Stimulated activated CD4-positive, alpha-beta T cell treated with anti-CD3 and anti-CD28 coated beads, Interleukin-1b, Interleukin-23, amount 100 ng/mL, for 48 hours (primary cell): ENCODE data around the gene STRIP2.
"Not testable (repeated sequence)": the region's sequence is repeated elsewhere in the genome, so short reads cannot be mapped to it uniquely, and the experiment has no call there.

Experiments
- DNase-seq: peaks from one replicate; pipeline ENCODE4 v3.0.0-alpha.2; 2020

Gene STRIP2

DNA sequence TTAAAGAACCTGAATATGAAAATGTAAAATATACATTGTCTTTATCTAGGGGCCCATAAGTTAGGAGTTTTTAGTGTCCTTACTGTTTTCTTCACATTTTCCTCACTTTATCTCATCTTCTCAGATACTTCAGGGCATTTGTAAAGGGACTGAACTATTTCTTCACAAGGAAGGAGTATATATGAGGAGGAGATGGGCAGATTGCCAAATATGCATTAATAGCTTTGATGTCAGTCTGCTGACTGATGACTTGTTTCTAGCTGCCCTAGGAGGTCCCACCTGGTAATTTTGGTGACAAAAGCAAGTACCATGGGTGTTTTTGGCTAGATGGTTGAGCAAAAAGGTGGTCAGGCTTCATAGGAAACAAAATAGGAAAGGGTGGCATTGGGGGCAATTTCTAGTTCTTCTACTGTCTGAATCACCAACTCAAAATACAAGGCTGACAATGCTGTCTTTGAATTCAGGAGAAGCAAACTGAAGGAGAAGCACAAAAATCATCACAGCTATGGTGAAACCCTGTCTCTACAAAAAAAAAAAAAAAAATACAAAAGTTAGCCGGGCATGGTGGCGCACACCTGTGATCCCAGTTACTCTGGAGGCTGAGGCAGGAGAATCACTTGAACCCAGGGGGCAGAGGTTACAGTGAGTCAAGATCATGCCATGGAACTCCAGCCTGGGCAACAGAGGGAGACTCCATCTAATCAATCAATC, 10.4 kb upstream of the STRIP2 start:
- no peak for DNase-seq

DNA sequence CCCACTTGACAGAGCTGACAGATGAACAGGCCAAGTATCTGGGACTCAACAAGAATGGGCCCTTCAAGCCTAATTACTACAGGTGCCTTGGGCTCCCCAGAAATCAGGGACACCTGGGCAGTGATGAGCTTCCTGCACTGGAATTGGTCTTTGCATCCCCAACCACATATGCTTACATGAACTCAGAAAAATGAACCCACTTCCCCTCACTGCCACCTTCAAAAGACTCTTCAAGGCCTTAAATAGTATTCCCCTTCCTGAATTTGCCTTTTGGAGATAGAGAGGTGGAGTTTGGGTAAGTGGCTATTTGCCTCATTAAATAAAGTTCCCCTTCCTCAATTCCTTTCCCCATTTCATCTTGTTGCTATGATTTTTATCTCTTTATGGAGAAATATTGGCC, 7.8 kb upstream of the STRIP2 start:
- DNase-seq = no peak

DNA sequence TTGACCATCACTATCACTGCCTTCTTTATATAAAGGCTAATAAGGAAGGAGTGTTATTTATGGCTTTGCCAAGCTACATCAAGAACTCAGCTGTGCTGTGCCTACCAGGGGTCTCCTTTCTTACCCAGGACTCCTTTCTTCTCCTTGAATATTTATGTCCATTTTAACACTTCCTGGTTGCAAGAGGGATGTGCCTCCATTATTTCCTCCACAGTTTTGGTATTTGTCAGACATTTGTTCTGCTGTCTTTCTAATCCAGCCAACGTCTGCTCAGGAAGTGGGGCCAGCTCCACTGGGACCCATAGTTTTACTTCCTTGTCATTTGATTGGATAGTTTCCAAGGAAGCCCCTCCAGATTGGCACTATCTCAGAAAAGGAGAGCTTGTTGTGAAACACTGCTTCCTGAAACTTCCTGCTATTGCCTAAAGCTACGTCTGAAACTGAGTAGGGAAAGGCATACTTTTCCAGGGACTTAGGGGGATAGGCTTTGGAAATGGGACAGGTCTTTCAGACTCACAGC, 6.6 kb upstream of the STRIP2 start:
- no peak for DNase-seq

DNA sequence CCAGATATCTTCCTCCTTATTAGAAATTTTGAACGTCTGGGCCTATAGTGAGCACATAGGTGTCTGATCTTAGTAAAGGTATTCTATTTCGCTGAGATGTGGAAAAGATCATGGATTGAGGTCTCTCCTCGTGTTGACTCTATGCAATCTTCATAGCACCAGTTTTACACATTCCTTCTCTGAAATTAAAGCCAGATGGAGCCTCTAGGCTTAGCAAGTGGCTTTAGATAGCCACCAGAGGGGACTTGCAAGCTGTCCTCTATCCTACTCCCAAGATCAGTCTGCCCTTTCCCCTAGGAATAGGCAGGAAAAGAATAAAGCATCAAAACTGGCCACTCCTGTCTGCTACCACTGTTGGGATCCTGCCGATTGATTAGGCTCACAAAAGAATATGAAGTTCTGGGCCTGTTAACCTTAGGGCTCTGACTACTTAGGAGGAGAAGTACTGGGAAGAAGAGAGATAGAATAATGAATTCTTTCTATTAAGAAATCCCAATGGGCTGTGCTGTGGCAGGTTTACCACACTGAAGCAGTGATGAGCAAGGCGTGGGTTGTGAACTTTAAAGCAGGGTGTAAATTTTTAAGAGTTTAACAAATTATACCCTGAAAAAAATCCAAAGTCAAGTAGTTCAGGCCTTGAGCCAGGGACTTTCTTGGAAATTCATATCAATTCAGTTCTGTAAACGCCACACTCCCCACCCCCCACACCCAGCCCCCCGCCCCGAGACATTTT, 2.2 kb upstream of the STRIP2 start:
- no peak for DNase-seq

DNA sequence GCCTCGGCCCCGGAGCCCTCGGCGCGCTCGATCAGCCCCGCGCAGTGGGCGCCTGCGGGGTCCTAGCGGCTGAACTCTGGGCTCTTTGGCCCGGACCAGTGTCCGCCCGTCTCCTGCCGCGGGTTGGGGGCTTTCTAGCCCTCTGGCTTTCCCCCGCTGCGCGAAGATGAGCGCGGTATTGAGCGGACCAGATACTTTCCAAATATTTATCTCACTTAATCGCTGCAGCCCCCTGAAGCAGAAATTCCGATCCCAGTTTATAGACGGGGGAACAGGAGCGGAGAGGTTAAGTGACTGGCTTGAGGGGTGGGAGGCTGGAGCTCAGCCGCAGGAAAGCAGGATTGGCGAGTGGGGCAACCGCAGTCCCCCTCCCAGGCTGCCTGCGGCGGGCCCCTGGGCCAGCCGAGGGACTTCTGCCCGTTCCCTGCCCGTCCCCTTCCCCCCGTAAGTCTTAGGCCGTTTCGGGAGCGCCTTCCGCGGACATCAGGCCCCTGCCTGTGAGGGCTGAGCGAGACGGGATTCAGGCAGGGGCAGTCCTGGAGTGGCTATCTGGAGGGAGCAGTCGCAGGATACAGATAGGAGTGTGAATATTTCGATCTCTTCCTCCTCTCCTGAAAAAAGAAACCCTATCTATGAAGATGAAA, 565 bp downstream of the STRIP2 start:
- no peak for DNase-seq

DNA sequence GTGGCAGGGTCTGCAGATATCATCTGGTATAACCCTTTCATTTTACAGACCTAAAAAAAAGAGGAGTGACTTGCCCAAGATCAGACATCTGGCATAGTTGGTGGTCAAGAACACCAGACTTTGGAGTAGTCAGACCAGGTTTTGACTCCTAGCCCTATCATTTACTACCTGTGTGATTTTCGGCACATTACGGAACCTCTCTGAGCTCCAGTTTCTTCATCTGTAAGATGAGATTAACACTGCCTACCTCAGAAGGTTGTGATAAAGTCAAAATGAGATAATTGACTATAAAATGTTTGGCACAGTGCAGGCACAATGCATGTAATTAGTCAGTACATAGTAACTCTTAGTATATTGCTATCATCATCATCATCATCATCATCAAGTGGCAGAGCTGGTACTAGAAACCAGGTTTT, 1.2 kb downstream of the STRIP2 start:
- DNase-seq = no peak

DNA sequence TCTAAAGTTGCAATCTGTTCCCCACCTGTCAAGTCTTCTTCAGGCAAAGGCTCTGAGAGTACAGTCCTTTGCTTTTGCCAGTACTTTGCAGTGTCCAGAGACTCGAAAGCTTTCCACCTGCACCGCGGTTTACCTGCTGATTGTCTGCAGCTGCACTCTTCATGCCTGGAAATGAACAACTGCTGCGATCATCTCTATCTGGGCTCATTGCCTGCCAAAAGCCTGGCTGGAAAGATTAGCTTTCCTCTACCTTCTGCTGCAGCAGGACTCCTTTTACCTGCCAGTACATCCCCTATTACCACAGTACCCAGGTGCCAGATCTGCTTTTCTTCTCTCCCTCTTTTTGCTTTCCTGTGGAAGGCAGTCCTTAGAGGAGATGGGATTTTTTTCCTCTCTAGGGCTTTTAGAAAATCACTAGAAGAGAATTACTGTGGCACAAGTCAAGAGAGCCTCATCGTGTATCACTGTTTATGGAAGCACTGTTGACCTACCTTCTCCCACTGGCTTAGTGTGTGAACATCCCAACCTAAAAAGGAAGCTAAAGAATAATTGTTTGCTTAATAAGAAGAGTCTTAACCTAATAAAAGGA, 2.2 kb downstream of the STRIP2 start:
- DNase-seq = no peak

DNA sequence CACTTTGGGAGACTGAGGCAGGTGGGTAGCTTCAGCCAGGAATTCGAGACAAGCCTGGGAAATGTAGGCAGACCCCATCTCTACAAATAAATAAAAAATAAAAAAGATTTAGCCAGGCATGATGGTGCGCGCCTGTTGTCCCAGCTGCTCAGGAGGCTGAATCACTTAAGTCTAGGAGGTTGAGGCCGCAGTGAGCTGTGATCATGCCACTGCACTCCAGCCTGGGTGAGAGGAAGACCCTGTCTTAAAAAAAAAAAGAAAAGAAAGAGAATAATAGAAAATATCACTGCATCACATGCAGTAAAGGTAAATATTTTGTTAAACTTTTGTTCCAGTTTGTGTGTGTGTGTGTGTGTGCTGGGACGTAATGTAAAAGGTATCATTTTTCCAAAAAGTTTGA, 3.0 kb downstream of the STRIP2 start:
- no peak for DNase-seq

DNA sequence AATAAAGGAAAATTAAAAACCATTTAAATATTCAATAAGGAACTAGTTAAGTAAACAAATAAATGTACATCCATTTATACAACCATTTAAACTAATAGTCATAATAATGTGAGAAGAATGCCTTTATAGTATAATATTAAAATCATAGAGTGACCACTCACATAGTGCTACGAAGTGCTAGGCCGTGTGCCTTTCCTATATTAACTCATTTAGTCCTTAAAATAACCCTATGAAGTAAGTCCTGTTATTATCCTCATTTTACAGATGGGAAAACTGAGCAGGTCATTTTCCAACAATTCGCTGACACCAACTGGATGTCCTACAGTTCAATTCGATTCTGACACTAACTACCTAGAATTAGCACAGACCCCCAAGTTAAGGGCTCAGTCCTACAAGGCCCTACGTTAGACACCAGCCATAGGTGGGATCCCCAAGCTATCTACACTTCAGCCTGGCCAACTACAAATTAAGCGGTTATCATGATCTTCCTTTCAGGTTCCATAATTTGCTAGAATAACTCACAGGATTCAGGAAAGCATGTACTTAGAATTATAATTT, 4.1 kb downstream of the STRIP2 start:
- DNase-seq = no peak

DNA sequence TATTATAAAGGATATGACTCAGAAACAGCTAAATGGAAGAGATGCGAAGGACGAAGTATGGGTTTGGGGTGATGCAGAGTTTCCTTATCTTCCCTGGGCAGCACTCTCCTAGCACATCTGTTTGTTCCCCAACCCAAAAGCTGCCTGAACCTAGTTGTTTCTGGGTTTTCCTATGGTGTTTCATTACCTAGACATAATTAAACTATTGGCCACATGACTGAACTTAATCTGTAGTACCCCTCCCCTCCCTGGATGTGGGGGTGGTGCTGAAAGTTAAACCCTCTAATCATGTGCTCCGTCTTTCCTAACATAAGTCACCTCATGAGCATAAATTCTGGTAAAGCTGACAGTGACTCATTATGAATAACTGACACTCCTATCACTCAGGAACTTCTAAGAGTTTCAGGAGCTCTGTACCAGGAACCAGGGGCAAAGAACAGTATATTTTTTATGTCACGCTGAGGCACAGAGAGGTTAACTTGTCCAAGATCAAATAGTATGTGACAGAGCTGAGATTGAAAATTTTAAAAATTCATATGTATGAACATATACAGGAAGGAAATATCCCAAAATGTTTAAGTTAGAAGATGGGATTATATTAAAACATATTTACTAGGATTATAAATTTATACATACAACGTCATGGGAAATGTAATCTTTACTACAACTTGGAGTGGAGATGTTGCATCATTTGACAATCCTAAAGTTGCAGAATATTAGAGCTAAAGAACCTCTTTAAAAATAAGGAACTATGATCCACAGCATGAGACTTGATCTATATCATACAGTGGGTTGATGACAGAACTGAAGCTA, 4.8 kb downstream of the STRIP2 start:
- peak; percentile 79 for DNase-seq

DNA sequence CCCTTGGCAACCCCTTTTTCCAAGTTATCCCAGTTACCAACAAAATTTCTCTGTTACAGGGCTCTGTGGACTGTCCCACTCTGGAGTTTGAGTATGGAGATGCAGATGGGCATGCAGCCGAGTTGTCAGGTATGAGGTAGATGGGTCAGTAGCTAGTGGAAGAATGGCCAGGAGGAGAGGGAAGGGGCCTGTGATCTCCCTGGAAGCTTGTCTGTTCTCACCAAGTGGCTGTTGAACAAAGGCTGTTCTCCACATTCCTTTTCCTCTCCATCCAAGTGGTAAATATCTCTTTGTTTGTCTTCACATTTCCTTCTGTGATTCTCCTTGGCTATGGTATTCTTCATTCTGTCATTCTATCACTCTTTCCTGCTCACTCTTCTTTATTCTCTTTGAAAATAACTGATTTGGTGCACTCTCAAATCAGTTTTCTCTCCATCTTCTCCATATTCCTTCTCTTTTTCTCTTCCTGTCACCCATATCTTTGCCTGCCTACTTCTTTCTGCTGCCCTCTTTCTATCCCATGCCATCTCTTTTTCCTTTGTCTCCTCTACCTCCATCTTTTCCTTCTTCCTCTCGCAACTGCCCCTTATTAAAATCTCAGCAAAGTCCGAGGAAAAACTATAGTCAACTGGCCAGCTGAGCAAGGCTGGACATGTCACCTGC, 5.9 kb downstream of the STRIP2 start:
- no peak for DNase-seq

DNA sequence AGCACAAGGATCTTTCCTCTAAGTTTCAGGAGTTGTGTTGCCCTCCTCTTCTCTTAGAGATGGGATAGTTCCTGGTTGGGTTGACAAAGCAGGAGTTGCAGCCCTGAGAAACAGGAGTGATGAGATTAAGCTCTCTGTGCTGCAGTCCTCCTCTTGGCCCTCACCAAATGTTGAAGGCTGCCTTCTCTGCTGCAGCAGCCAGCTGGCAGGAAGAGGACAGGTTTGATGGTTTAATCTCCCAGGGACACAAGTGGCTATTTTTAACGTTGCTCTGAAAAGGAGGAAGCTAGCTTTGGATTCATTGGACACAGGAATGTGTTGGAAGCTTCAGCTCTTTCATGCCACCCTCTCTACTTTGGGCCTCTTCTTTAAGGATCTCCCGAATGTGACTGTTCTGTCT, 9.4 kb downstream of the STRIP2 start:
- no peak for DNase-seq

DNA sequence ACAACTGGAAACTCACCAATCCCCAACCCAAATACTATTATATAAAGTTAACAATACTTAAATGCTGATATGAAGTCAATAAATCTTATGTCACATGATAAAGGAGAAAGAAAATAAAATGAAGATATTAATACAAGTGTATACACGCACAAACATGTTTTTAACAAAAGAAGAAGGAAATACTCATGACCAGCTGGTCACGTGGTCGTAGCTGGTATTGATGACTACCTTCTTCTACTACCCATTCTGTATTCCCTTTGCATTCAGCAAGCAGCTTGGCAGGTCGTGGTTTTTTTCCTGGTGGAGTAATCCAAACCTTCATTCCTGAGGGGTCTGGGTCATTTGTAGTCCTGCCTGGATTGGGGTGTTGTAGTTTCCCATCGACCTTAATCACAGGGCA, 10.5 kb downstream of the STRIP2 start:
- not testable (repeated sequence) for DNase-seq

DNA sequence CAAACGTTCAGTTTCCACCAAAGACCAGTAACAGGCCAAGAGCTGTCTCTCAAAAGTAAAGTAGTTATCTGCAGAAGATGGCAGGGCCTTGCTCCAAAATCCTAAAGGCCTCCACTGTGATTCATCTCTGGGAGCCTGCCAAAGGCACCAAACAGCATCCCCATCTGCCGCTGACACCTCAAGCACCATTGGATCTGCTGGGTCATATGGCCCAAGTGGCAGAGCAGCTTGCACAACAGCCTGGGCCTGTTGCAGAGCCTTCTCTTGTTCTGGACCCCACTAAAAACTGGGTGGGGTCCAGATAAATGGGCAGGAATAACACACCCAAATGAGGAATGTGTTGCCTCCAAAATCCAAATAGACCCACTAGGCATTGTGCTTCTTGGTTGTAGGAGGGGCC, 12.7 kb downstream of the STRIP2 start:
- DNase-seq = not testable (repeated sequence)

DNA sequence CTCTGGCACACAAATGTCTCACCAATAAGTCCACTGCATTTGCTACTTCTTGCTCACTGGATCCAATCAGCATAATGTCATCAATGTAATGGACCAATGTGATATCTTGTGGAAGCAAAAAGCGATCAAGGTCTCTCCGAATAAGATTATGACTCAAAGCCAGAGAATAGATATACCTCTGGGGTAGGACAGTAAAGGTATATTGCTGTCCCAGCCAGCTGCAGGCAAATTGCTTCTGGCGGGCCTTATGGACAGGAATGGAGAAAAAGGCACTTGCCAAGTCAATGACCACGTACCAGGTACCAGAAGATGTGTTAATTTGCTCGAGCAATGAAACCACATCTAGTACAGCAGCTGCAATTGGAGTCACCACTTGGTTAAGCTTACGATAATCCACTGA, 13.2 kb downstream of the STRIP2 start:
- not testable (repeated sequence) for DNase-seq

DNA sequence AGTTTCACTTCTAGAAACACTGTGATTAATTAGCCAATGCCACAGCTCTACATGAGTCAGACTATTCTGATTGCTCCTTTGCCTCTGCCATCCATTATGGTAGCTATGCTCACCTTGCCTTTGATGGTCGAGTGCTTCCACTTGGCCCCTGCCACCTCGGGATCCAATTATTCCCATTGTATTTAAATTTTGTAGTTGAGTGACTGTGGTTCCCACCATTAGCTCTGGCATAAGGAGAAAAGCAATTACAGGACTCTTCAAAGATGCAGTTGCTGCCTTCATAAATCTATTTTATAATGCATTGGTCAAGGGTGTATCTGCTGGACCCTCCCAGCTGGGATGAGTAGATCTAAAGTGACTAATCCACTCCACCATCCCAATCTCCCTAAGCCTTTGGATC, 14.4 kb downstream of the STRIP2 start:
- not testable (repeated sequence) for DNase-seq

DNA sequence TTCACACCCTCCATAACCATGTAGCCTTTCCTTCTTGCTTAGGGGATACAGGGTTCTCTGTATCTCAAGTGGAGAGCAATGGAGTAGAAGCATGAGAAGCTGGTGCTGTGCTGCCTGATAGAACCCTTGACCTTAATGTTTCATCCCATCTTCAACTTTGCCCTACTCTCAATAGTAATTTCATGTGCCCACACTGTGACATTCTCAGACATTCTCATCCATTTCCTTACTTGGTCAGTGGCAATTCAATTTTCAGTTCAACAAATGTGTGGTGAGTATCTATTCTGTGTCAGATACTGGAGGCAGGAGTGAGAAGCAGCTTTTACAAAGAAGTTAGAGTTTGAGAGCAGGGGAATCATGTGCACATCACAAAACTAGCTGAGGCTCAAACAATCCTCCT, 16.1 kb downstream of the STRIP2 start:
- no peak for DNase-seq

DNA sequence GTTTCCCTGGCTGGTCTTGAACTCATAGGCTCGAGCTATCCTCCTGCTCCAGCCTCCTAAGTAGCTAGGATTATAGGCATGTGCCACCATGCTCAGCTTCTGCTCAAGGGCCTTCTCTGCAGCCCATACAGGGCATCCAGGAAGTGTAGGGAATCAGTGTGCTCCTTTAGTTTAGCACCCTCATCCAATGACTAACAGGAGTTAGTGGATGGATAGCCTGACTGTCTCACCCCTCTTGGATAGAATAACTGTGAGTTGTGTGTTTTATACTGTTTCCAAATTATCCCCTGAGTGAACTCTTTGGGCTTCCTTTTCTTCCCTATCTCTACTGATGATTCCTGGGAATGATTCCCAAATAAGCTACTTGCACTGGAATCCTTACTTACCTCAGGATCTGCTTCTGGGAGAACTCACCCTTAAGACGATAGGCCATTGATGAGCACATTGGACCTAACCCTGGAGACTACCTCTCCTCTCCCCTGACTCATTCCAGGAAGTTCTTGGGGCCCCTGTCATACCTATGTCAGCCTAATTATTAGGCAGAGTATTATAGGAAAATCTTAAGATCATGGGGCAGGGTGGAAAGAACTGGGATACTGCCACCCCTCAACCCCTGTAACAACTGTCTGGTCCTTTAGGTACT, 18.5 kb downstream of the STRIP2 start:
- no peak for DNase-seq

DNA sequence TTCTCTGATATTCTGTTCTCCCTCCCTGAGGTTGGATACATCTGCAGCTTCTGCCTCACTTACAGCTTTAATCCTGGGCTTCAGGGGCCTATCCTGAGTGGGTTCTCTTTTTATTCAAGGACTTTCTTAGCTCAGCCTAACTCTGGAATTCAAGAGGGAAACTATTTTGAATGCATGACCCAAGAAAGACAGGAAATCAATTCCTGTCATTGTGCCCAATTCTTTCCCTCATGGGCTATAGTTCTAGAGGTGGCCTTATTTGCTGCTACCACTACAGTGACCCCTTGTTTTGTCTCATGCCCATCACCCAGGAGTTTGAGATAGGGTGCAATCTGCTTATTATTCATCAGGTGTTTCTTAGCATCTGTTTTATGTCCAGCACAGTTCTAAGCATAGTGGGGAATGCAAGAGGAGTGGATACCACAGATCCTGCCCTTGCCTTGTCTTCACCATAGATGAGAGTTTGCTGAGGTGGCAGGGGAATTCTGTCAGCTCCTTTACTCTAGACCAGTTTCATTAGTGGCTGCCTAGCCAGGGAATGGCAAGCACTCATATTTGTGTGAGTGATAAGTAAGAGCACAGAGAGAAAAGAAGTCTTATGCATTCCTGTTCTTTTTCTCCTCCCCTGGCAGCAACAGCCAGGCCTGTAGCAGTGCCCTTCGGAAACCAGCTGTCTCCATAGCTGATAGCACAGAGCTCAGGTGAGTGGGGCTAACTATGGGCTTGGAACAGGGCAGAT, 19.4 kb downstream of the STRIP2 start:
- DNase-seq = no peak

DNA sequence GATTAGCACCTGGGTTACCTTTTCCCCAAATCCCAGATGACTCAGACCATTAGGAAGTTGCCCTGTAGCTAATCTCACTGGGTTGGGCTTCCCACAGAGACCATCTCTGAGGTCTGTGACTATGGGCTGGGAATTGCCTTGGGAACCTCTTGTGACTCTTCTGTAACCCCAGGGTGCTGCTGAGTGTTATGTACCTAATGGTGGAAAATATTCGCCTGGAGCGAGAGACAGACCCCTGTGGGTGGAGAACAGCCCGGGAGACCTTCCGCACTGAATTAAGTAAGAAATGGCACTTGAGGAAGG, 20.0 kb downstream of the STRIP2 start:
- no peak for DNase-seq

DNA sequence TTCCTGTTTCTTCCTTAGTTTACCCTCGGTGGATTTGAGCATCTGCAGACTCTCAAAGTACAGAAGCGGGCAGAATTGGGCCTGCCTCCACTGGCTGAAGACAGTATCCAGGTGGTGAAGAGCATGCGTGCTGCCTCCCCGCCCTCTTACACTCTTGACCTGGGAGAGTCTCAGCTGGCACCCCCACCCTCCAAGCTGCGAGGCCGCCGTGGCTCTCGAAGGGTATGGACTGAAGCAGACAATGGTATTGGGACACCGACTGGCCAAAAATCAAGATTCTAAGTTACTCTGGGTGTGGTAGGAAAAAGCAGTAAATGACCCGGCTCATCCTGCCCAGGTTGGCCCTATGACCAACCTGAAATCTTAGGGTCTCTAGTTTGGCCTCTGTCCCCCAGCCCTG, 22.2 kb downstream of the STRIP2 start:
- DNase-seq = no peak
